ENCODE data around the gene CYP2A13. TPM values are rescaled to one million over a fixed set of nuclear protein-coding genes. Genes with fewer than 3 reads are reported as not detected.

The CYP2A13 gene
- total and polyA plus RNA-seq, 9 of the 15 experiments (the other 6 are each of a cell fraction or from before 2014, with no cell fraction given) = not detected

DNA sequence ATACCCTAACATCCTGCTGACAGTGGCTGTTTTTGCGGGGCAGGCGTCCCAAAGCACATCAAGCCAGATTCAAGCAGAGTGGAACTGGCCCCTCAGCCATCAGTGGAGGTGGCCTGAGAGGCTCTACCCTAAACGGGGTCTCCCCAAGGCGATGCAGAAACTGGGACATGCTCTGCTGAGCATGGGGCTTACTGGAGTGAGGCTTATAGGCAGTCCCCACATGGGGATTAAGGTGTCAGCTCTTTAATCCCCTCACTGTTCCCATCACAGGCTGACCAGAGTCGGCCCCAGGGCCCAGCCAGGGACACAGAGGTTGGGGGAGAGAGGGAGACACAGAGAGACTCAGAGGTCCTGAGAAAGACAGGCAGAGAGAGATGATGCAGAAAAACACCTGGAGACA lies 42.9 kb downstream of the CYP2A13 start (continued):
- TF ChIP-seq MAZ (CRISPR knock-in tag; conservative IDR thresholded peaks at IDR 0.05 in 1 of 2, IDR thresholded peaks at IDR 0.05 in 1 of 2) = no peak
- no peak for TF ChIP-seq ZNF766 (CRISPR knock-in tag; conservative IDR thresholded peaks at IDR 0.05)
- no peak for TF ChIP-seq ARID1B (IDR thresholded peaks at IDR 0.05)
- TF ChIP-seq JUNB (CRISPR knock-in tag; conservative IDR thresholded peaks at IDR 0.05) = no peak
- TF ChIP-seq, protein P1, sequence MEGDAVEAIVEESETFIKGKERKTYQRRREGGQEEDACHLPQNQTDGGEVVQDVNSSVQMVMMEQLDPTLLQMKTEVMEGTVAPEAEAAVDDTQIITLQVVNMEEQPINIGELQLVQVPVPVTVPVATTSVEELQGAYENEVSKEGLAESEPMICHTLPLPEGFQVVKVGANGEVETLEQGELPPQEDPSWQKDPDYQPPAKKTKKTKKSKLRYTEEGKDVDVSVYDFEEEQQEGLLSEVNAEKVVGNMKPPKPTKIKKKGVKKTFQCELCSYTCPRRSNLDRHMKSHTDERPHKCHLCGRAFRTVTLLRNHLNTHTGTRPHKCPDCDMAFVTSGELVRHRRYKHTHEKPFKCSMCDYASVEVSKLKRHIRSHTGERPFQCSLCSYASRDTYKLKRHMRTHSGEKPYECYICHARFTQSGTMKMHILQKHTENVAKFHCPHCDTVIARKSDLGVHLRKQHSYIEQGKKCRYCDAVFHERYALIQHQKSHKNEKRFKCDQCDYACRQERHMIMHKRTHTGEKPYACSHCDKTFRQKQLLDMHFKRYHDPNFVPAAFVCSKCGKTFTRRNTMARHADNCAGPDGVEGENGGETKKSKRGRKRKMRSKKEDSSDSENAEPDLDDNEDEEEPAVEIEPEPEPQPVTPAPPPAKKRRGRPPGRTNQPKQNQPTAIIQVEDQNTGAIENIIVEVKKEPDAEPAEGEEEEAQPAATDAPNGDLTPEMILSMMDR (IDR thresholded peaks at IDR 0.05 in 2 of 3, conservative IDR thresholded peaks at IDR 0.05 in 1 of 3; ENCODE audit: insufficient read depth in 2 of 3, low read depth in 1 of 3, low read length in 3 of 3) = no peak
- TF ChIP-seq E4F1 (CRISPR knock-in tag; IDR thresholded peaks at IDR 0.05; ENCODE audit: borderline replicate concordance) = no peak

DNA sequence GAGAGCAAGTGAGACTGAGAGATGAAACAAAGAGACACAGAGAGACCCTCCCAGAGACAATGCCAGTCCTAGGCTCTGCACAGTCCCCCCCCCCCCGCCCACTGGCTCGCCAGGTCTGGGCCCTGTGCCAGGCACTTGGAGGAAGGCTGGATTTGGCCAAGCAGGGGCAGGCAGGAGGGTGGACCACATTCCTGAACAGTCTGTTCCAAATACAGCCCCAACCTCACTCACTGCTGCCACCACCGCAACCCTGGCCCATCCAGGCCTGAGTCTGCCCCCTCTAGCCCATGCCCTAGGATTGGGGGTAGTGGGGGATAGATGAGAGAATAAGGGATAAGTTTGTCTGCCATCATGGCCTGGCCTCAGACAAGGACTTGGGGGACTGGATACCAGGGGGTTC lies 45.0 kb downstream of the CYP2A13 start:
- H3K4me1 ChIP-seq (replicated peaks in 1 of 2; ENCODE audit: control insufficient read depth in 2 of 2, insufficient read depth in 2 of 2, low read length in 2 of 2) = peaks cover 0 to 14% of the 10 kb centered on the region in 2 experiments; a peak in 2 of 5 replicates
- no peaks in the 10 kb centered on the region for H3K9me3 ChIP-seq (replicated peaks; ENCODE audit: control insufficient read depth, insufficient read depth, low read depth, low read length)
- no peak overlapping the region for H3K9ac ChIP-seq (ENCODE audit: insufficient read depth in 1 of 2, low read depth in 2 of 2, low read length in 2 of 2)
- no peaks in the 10 kb centered on the region for H3K9me1 ChIP-seq (ENCODE audit: control insufficient read depth, insufficient read depth, low read length)
- H3K4me3 ChIP-seq = no peak overlapping the region
- DNase-seq (ENCODE audit: extremely low read depth in 1 of 4, low spot score in 3 of 4) (no peak), FAIRE-seq (no peak), ATAC-seq (no peak)
- no TSS peak for BruUV-seq (replicated peaks)
- peaks cover 0 to 8% of the 10 kb centered on the region in 2 experiments; a peak in 4 of 5 replicates for H3K27me3 ChIP-seq (ENCODE audit: control insufficient read depth in 2 of 2, insufficient read depth in 2 of 2, low read length in 2 of 2)
- CTCF ChIA-PET (ENCODE audit: low intra/inter-chr PET ratio) = no interaction called here
- no peaks in the 10 kb centered on the region; the same call in 1 of the 2 replicates for H4K20me1 ChIP-seq (replicated peaks; ENCODE audit: control insufficient read depth, insufficient read depth, low read length)
- H3K4me2 ChIP-seq (ENCODE audit: insufficient read depth, low read length) = no peak overlapping the region
- H3K27ac ChIP-seq (ENCODE audit: extremely low read depth, low read depth, low read length) = no peak overlapping the region
- H2AFZ ChIP-seq (ENCODE audit: low read depth, low read length) = no peak overlapping the region
- no peaks in the 10 kb centered on the region for H3K36me3 ChIP-seq (ENCODE audit: control insufficient read depth, insufficient read depth, low read length)
- POLR2A ChIA-PET = no interaction called here
- WGBS (ENCODE audit: insufficient coverage, low coverage, missing lambda C conversion rate) = 8% methylated on average over 1 of the region's 3 CpGs
- intact Hi-C loops (cut with micrococcal nuclease) = no loop called here
- H3K79me2 ChIP-seq (ENCODE audit: control insufficient read depth, insufficient read depth, low read length) = no peaks in the 10 kb centered on the region
- in situ Hi-C loops (cut with MboI) = loop anchor here (5.0 kb wide), 1 partner anchor 321 kb away; no protein-coding TSS in a partner anchor
- TF ChIP-seq RCOR1 (IDR thresholded peaks at IDR 0.05; ENCODE audit: borderline replicate concordance in 1 of 2, low read depth in 2 of 2, low read length in 2 of 2) = no peak
- no peak for TF ChIP-seq U2AF1 (optimal IDR thresholded peaks at IDR 0.05; ENCODE audit: low read depth, low read length)
- TF ChIP-seq FOXA3 (CRISPR knock-in tag; conservative IDR thresholded peaks at IDR 0.05 in 1 of 2, IDR thresholded peaks at IDR 0.05 in 1 of 2) = no peak
- TF ChIP-seq ZNF668 (CRISPR knock-in tag; IDR thresholded peaks at IDR 0.05) = no peak
- no peak for TF ChIP-seq ZNF282 (CRISPR knock-in tag; IDR thresholded peaks at IDR 0.05)
- TF ChIP-seq, protein P2, sequence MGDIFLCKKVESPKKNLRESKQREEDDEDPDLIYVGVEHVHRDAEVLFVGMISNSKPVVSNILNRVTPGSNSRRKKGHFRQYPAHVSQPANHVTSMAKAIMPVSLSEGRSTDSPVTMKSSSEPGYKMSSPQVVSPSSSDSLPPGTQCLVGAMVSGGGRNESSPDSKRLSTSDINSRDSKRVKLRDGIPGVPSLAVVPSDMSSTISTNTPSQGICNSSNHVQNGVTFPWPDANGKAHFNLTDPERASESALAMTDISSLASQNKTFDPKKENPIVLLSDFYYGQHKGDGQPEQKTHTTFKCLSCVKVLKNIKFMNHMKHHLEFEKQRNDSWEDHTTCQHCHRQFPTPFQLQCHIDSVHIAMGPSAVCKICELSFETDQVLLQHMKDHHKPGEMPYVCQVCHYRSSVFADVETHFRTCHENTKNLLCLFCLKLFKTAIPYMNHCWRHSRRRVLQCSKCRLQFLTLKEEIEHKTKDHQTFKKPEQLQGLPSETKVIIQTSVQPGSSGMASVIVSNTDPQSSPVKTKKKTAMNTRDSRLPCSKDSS (IDR thresholded peaks at IDR 0.05; ENCODE audit: low read depth, partially characterized antibody) = no peak
- TF ChIP-seq HCFC1 (IDR thresholded peaks at IDR 0.05; ENCODE audit: low read depth, low read length) = no peak
- no peak for TF ChIP-seq KDM5B (IDR thresholded peaks at IDR 0.05; ENCODE audit: insufficient replicate concordance, low read depth, low read length)
- no peak for TF ChIP-seq CBX1 (IDR thresholded peaks at IDR 0.05; ENCODE audit: low read depth)
- TF ChIP-seq FOXA1 (IDR thresholded peaks at IDR 0.05; ENCODE audit: borderline replicate concordance) = no peak
